K562 (cell line): ENCODE measurements around the gene NOXRED1. TPM values are rescaled to one million over a fixed set of nuclear protein-coding genes. Genes with fewer than 3 reads are reported as not detected.
A peak's percentile ranks its signal among the peaks of the same experiment; 100 is the strongest.

ENCODE experiments used
- EP300 ChIP-seq: IDR thresholded peaks from 2 replicates; pipeline ENCODE4 v1.6.1; 2012; ENCODE audit warnings: low read length, improper control_type of control experiment
- EP400 ChIP-seq: fragments of 450-650 bp; IDR thresholded peaks from 2 replicates; pipeline ENCODE4 v1.6.1; 2017; ENCODE audit warnings: antibody characterized with exemption, mild to moderate bottlenecking, moderate library complexity
- MEIS2 ChIP-seq: fragments of 450-650 bp; IDR thresholded peaks from 2 replicates; pipeline ENCODE4 v1.6.1; 2014; ENCODE audit warnings: mild to moderate bottlenecking; ENCODE audit not compliant: partially characterized antibody
- NCOA1 ChIP-seq: fragments of 450-650 bp; IDR thresholded peaks from 2 replicates; pipeline ENCODE4 v1.6.1; 2016; ENCODE audit warnings: low read depth
- RBM34 ChIP-seq: fragments of 200-400 bp; formaldehyde crosslinking; IDR thresholded peaks from 2 replicates; pipeline ENCODE4 v1.6.1; 2018; ENCODE audit warnings: low read length, borderline replicate concordance; ENCODE audit not compliant: insufficient read depth
- U2AF2 ChIP-seq: fragments of 200-400 bp; formaldehyde crosslinking; optimal IDR thresholded peaks from 2 replicates; pipeline ENCODE3; 2017; ENCODE audit warnings: low read depth, mild to moderate bottlenecking, low read length
- ZFPM2 ChIP-seq: fragments of 250-450 bp; sonication (Bioruptor Pico); IDR thresholded peaks from 2 replicates; pipeline ENCODE4 v1.5.1; 2022; ENCODE audit warnings: mild to moderate bottlenecking
- ZNF212 ChIP-seq: fragments of 450-650 bp; formaldehyde crosslinking; IDR thresholded peaks from 2 replicates; pipeline ENCODE4 v1.4.0; 2020; ENCODE audit warnings: mild to moderate bottlenecking
- ZNF253 ChIP-seq: fragments of 250-450 bp; sonication (Bioruptor Pico); conservative IDR thresholded peaks from 2 replicates; pipeline ENCODE4 v1.6.1; 2021; ENCODE audit warnings: mild to moderate bottlenecking
- polyA plus RNA-seq, 8 experiments: library from polyadenylated mRNA; depleted of rRNA in 4 of 8; stranded (reverse) in 5 of 8; unstranded in 3 of 8; fragments of >200 nt; fragmentation: Nextera tagmentation in 2 of 8; fragmentation: Illumina TruSeq in 1 of 8; extraction: Ambion mirVana in 2 of 8; extraction: Trizol in 1 of 8; gene quantifications; 2 replicates each; pipeline versions ENCODE4 v1.2.1 to v1.2.3, GENCODE V29; 2011 to 2014; ENCODE audit warnings: inconsistent platforms in 1 of 8, missing spikeins in 1 of 8
- total RNA-seq, 7 experiments: library from RNA; depleted of rRNA in 6 of 7; stranded (reverse); fragments of >200 nt in 6 of 7; fragmentation: Illumina TruSeq in 2 of 7; extraction: Trizol in 2 of 7; gene quantifications; 2 replicates each; pipeline versions ENCODE4 v1.2.1 to v1.2.3, GENCODE V29; 2011 to 2021; ENCODE audit warnings: low replicate concordance in 1 of 7
- TF ChIP-seq, protein P1 (sequence below): fragments of 450-650 bp; IDR thresholded peaks from 2 replicates; pipeline ENCODE4 v1.6.1; 2018; ENCODE audit not compliant: partially characterized antibody
- TF ChIP-seq, protein P2 (sequence below): sonication (generic); formaldehyde crosslinking; IDR thresholded peaks from 2 replicates; pipeline ENCODE4 v1.8.0; 2022; ENCODE audit warnings: mild to moderate bottlenecking, missing genetic modification reagents
- TF ChIP-seq, protein P3 (sequence below): fragments of 450-650 bp; IDR thresholded peaks from 2 replicates; pipeline ENCODE4 v1.6.1; 2016; ENCODE audit warnings: low read depth, mild to moderate bottlenecking, moderate library complexity
- TF ChIP-seq, protein P4 (sequence below), 2 experiments: fragments of 450-650 bp in 1 of 2; sonication (generic) in 1 of 2; formaldehyde crosslinking in 1 of 2; IDR thresholded peaks in 1 of 2; conservative IDR thresholded peaks in 1 of 2; 2 replicates each; pipeline versions ENCODE4 v1.6.1 to v1.8.1; 2016 to 2023; ENCODE audit warnings: mild to moderate bottlenecking in 2 of 2, moderate library complexity in 2 of 2, inconsistent platforms in 1 of 2, missing genetic modification reagents in 1 of 2
- TF ChIP-seq, protein P5 (sequence below), 2 experiments: fragments of 450-650 bp; conservative IDR thresholded peaks; 2 replicates each; pipeline ENCODE4 v1.6.1; 2017; ENCODE audit warnings: mild to moderate bottlenecking in 2 of 2, moderate library complexity in 2 of 2

The NOXRED1 gene
- total and polyA plus RNA-seq, 9 of the 15 experiments (the other 6 are each of a cell fraction or from before 2014, with no cell fraction given), result 0.15 to 0.85 (median 0.30) TPM

DNA sequence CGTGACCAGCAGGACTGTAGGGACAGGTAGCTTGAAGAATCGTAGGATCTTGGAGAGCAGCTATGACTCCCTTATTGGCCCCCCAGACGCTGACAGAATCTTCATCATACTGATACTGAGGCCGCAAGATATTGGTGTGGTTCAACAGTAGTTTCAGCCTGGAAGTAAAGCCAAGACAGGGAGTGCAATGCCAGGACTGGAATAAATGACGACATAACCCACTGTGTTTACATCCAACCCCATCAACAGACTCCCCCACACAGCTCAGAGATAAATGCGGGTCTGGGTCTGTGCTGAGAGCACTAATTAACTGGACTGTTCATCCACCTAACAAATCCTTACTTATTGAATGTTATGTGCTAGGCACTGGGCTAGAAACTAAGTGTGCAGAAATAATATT is 16.6 kb downstream of the NOXRED1 start (continued):
- TF ChIP-seq, protein P1, sequence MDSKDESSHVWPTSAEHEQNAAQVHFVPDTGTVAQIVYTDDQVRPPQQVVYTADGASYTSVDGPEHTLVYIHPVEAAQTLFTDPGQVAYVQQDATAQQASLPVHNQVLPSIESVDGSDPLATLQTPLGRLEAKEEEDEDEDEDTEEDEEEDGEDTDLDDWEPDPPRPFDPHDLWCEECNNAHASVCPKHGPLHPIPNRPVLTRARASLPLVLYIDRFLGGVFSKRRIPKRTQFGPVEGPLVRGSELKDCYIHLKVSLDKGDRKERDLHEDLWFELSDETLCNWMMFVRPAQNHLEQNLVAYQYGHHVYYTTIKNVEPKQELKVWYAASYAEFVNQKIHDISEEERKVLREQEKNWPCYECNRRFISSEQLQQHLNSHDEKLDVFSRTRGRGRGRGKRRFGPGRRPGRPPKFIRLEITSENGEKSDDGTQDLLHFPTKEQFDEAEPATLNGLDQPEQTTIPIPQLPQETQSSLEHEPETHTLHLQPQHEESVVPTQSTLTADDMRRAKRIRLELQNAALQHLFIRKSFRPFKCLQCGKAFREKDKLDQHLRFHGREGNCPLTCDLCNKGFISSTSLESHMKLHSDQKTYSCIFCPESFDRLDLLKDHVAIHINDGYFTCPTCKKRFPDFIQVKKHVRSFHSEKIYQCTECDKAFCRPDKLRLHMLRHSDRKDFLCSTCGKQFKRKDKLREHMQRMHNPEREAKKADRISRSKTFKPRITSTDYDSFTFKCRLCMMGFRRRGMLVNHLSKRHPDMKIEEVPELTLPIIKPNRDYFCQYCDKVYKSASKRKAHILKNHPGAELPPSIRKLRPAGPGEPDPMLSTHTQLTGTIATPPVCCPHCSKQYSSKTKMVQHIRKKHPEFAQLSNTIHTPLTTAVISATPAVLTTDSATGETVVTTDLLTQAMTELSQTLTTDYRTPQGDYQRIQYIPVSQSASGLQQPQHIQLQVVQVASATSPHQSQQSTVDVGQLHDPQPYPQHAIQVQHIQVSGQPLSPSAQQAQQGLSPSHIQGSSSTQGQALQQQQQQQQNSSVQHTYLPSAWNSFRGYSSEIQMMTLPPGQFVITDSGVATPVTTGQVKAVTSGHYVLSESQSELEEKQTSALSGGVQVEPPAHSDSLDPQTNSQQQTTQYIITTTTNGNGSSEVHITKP, result no peak
- TF ChIP-seq U2AF2 (no peak), NCOA1 (no peak), EP300 (no peak), MEIS2 (peak; percentile 29), ZNF253 (no peak), ZNF212 (CRISPR knock-in tag) (no peak), RBM34 (no peak), EP400 (0 out of 2 replicates have a peak, but pooled peaks have one; percentile 23), ZFPM2 (no peak)
- TF ChIP-seq, protein P2, sequence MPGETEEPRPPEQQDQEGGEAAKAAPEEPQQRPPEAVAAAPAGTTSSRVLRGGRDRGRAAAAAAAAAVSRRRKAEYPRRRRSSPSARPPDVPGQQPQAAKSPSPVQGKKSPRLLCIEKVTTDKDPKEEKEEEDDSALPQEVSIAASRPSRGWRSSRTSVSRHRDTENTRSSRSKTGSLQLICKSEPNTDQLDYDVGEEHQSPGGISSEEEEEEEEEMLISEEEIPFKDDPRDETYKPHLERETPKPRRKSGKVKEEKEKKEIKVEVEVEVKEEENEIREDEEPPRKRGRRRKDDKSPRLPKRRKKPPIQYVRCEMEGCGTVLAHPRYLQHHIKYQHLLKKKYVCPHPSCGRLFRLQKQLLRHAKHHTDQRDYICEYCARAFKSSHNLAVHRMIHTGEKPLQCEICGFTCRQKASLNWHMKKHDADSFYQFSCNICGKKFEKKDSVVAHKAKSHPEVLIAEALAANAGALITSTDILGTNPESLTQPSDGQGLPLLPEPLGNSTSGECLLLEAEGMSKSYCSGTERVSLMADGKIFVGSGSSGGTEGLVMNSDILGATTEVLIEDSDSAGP (CRISPR knock-in tag), result no peak
- TF ChIP-seq, protein P3, sequence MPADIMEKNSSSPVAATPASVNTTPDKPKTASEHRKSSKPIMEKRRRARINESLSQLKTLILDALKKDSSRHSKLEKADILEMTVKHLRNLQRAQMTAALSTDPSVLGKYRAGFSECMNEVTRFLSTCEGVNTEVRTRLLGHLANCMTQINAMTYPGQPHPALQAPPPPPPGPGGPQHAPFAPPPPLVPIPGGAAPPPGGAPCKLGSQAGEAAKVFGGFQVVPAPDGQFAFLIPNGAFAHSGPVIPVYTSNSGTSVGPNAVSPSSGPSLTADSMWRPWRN, result no peak
- TF ChIP-seq, protein P4, sequence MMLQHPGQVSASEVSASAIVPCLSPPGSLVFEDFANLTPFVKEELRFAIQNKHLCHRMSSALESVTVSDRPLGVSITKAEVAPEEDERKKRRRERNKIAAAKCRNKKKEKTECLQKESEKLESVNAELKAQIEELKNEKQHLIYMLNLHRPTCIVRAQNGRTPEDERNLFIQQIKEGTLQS (IDR thresholded peaks at IDR 0.05), result peak; percentile 67
- TF ChIP-seq, protein P4 (CRISPR knock-in tag; conservative IDR thresholded peaks at IDR 0.05), result no peak
- TF ChIP-seq, protein P5, sequence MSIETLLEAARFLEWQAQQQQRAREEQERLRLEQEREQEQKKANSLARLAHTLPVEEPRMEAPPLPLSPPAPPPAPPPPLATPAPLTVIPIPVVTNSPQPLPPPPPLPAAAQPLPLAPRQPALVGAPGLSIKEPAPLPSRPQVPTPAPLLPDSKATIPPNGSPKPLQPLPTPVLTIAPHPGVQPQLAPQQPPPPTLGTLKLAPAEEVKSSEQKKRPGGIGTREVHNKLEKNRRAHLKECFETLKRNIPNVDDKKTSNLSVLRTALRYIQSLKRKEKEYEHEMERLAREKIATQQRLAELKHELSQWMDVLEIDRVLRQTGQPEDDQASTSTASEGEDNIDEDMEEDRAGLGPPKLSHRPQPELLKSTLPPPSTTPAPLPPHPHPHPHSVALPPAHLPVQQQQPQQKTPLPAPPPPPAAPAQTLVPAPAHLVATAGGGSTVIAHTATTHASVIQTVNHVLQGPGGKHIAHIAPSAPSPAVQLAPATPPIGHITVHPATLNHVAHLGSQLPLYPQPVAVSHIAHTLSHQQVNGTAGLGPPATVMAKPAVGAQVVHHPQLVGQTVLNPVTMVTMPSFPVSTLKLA (conservative IDR thresholded peaks at IDR 0.05), result 0 out of 4 replicates have a peak, but pooled peaks of 1 of the 2 experiments have one; percentile 29
